Stimulated activated naive CD8-positive, alpha-beta T cell treated with anti-CD3 and anti-CD28 coated beads, Interleukin-15, amount 100 ng/mL, for 72 hours (primary cell): ENCODE data around the gene WDR70.
"Not testable (repeated sequence)": the region's sequence is repeated elsewhere in the genome, so short reads cannot be mapped to it uniquely, and the experiment has no call there.

Source experiments
- ATAC-seq: fragments of 150-1000 bp; cut with Tn5 transposase; 2 replicates; pipeline ENCODE4 v1.10.0; 2021; ENCODE audit warnings: mild to moderate bottlenecking, moderate library complexity
- DNase-seq, 2 donors: peaks; one replicate each; pipeline ENCODE4 v3.0.0; 2021 to 2022
- H3K27ac Mint-ChIP-seq, 2 donors: one replicate each; pipeline ENCODE4 v1.8.0; 2022; ENCODE audit warnings: mild to moderate bottlenecking in 2 of 2, mixed read lengths in 2 of 2, moderate library complexity in 2 of 2
- H3K27me3 Mint-ChIP-seq: one replicate; pipeline ENCODE4 v1.8.0; 2022; ENCODE audit warnings: mixed read lengths
- H3K4me1 Mint-ChIP-seq: one replicate; pipeline ENCODE4 v1.8.0; 2022; ENCODE audit warnings: mild to moderate bottlenecking, mixed read lengths
- H3K4me3 Mint-ChIP-seq, 2 donors: one replicate each; pipeline ENCODE4 v1.8.0; 2022; ENCODE audit warnings: mild to moderate bottlenecking in 2 of 2, mixed read lengths in 2 of 2, moderate library complexity in 1 of 2
- H3K9me3 Mint-ChIP-seq, 2 donors: one replicate each; pipeline ENCODE4 v1.8.0; 2022; ENCODE audit warnings: mixed read lengths in 2 of 2

WDR70 gene

GRCh38 chr5:37771203-37771611 lies 392.1 kb downstream of the WDR70 start:
- no peak for ATAC-seq
- Mint-ChIP-seq H3K27ac (no peak overlapping the region), H3K27me3 (no peaks in the 10 kb centered on the region), H3K4me3 (no peak overlapping the region), H3K9me3 (peaks cover 9 to 22% of the 10 kb centered on the region in 2 donors), H3K4me1 (no peaks in the 10 kb centered on the region)
- no peak for DNase-seq

- H3K27ac Mint-ChIP-seq: no peak overlapping the region
- no peak for DNase-seq
- H3K9me3 Mint-ChIP-seq: peaks cover 9 to 25% of the 10 kb centered on the region in 2 donors
- H3K4me3 Mint-ChIP-seq: no peak overlapping the region
- no peaks in the 10 kb centered on the region for H3K4me1 Mint-ChIP-seq
- no peak for ATAC-seq
- H3K27me3 Mint-ChIP-seq: no peaks in the 10 kb centered on the region
Observed at GRCh38 chr5:37771731-37772130, 392.6 kb downstream of the WDR70 start.

- DNase-seq: no peak
- H3K4me3 Mint-ChIP-seq: no peak overlapping the region
- H3K9me3 Mint-ChIP-seq: peaks cover 9 to 28% of the 10 kb centered on the region in 2 donors
- H3K27me3 Mint-ChIP-seq: no peaks in the 10 kb centered on the region
- H3K4me1 Mint-ChIP-seq: no peaks in the 10 kb centered on the region
- no peak overlapping the region for H3K27ac Mint-ChIP-seq
- no peak for ATAC-seq
Observed at GRCh38 chr5:37772255-37772654, 393.1 kb downstream of the WDR70 start.

GRCh38 chr5:37773809-37774208 lies 394.7 kb downstream of the WDR70 start:
- H3K27me3 Mint-ChIP-seq: no peaks in the 10 kb centered on the region
- no peak overlapping the region for H3K4me3 Mint-ChIP-seq
- no peaks in the 10 kb centered on the region for H3K4me1 Mint-ChIP-seq
- no peak for ATAC-seq
- peaks cover 9 to 28% of the 10 kb centered on the region in 2 donors for H3K9me3 Mint-ChIP-seq
- H3K27ac Mint-ChIP-seq: no peak overlapping the region
- DNase-seq: no peak

GRCh38 chr5:37774912-37775483 lies 395.9 kb downstream of the WDR70 start:
- no peak for ATAC-seq
- Mint-ChIP-seq H3K27ac (no peak overlapping the region), H3K9me3 (peaks cover 9 to 28% of the 10 kb centered on the region in 2 donors), H3K27me3 (no peaks in the 10 kb centered on the region), H3K4me3 (no peak overlapping the region), H3K4me1 (no peaks in the 10 kb centered on the region)
- DNase-seq: peak; percentile 15 to 26

GRCh38 chr5:37776826-37777225 lies 397.7 kb downstream of the WDR70 start:
- Mint-ChIP-seq H3K27ac (no peak overlapping the region), H3K27me3 (no peaks in the 10 kb centered on the region), H3K4me3 (no peak overlapping the region), H3K9me3 (peaks cover 9 to 28% of the 10 kb centered on the region in 2 donors), H3K4me1 (no peaks in the 10 kb centered on the region)
- ATAC-seq: no peak
- DNase-seq: no peak

GRCh38 chr5:37777432-37778130 lies 398.5 kb downstream of the WDR70 start:
- no peak for DNase-seq
- Mint-ChIP-seq H3K9me3 (peaks cover 9 to 28% of the 10 kb centered on the region in 2 donors), H3K27ac (no peak overlapping the region), H3K4me3 (no peak overlapping the region), H3K4me1 (no peaks in the 10 kb centered on the region), H3K27me3 (no peaks in the 10 kb centered on the region)
- no peak for ATAC-seq

GRCh38 chr5:37781409-37781808 lies 402.3 kb downstream of the WDR70 start:
- H3K27ac Mint-ChIP-seq, ATAC-seq, DNase-seq, H3K4me3 Mint-ChIP-seq, H3K4me1 Mint-ChIP-seq: not testable (repeated sequence)
- Mint-ChIP-seq H3K27me3 (peaks cover 12% of the 10 kb centered on the region), H3K9me3 (peaks cover 8 to 18% of the 10 kb centered on the region in 2 donors)

- peaks cover 34% of the 10 kb centered on the region for H3K27me3 Mint-ChIP-seq
- H3K4me1 Mint-ChIP-seq: no peaks in the 10 kb centered on the region
- peaks cover 9 to 14% of the 10 kb centered on the region in 2 donors for H3K9me3 Mint-ChIP-seq
- ATAC-seq (no peak), DNase-seq (no peak)
- no peak overlapping the region for H3K27ac Mint-ChIP-seq
- no peak overlapping the region for H3K4me3 Mint-ChIP-seq
Observed at GRCh38 chr5:37786416-37786815, 407.3 kb downstream of the WDR70 start.

GRCh38 chr5:37786862-37787519 lies 407.9 kb downstream of the WDR70 start:
- no peak for ATAC-seq
- H3K27ac Mint-ChIP-seq: no peak overlapping the region
- H3K27me3 Mint-ChIP-seq: peaks cover 40% of the 10 kb centered on the region
- no peaks in the 10 kb centered on the region for H3K4me1 Mint-ChIP-seq
- H3K4me3 Mint-ChIP-seq: no peak overlapping the region
- H3K9me3 Mint-ChIP-seq: peaks cover 12 to 20% of the 10 kb centered on the region in 2 donors
- DNase-seq: no peak

- Mint-ChIP-seq H3K27me3 (peaks cover 43% of the 10 kb centered on the region), H3K4me3 (no peak overlapping the region), H3K9me3 (peaks cover 14 to 23% of the 10 kb centered on the region in 2 donors), H3K27ac (no peak overlapping the region), H3K4me1 (no peaks in the 10 kb centered on the region)
- DNase-seq (no peak), ATAC-seq (no peak)
Observed at GRCh38 chr5:37787742-37788141, 408.6 kb downstream of the WDR70 start.

- H3K4me1 Mint-ChIP-seq: no peaks in the 10 kb centered on the region
- ATAC-seq (no peak), DNase-seq (no peak)
- H3K9me3 Mint-ChIP-seq: peaks cover 15 to 38% of the 10 kb centered on the region in 2 donors
- no peak overlapping the region for H3K4me3 Mint-ChIP-seq
- peaks cover 54% of the 10 kb centered on the region for H3K27me3 Mint-ChIP-seq
- no peak overlapping the region for H3K27ac Mint-ChIP-seq
Observed at GRCh38 chr5:37789991-37790390, 410.9 kb downstream of the WDR70 start.

GRCh38 chr5:37791321-37791720 lies 412.2 kb downstream of the WDR70 start:
- Mint-ChIP-seq H3K27me3 (peaks cover 47% of the 10 kb centered on the region), H3K4me1 (no peaks in the 10 kb centered on the region), H3K9me3 (peaks cover 12 to 35% of the 10 kb centered on the region in 2 donors), H3K4me3 (no peak overlapping the region), H3K27ac (peak overlapping the region in 1 of 2 donors; percentile 9)
- DNase-seq (no peak), ATAC-seq (no peak)

- H3K27ac Mint-ChIP-seq: no peak overlapping the region
- DNase-seq (no peak), ATAC-seq (no peak)
- H3K27me3 Mint-ChIP-seq: peaks cover 54% of the 10 kb centered on the region
- H3K4me3 Mint-ChIP-seq: no peak overlapping the region
- peaks cover 17 to 43% of the 10 kb centered on the region in 2 donors for H3K9me3 Mint-ChIP-seq
- no peaks in the 10 kb centered on the region for H3K4me1 Mint-ChIP-seq
Observed at GRCh38 chr5:37792975-37793631, 414.0 kb downstream of the WDR70 start.

- not testable (repeated sequence) for H3K4me3 Mint-ChIP-seq, ATAC-seq
Observed at GRCh38 chr5:37795292-37795691, 416.2 kb downstream of the WDR70 start.

GRCh38 chr5:37796435-37796834 lies 417.3 kb downstream of the WDR70 start:
- H3K4me3 Mint-ChIP-seq, ATAC-seq, DNase-seq, H3K4me1 Mint-ChIP-seq, H3K27ac Mint-ChIP-seq: not testable (repeated sequence)
- H3K27me3 Mint-ChIP-seq: peaks cover 40% of the 10 kb centered on the region
- peaks cover 16 to 40% of the 10 kb centered on the region in 2 donors for H3K9me3 Mint-ChIP-seq

More at GRCh38 chr5:37795292-37795691, 416.2 kb downstream of the WDR70 start:
- not testable (repeated sequence) for DNase-seq, H3K27ac Mint-ChIP-seq, H3K4me1 Mint-ChIP-seq
- Mint-ChIP-seq H3K27me3 (peaks cover 38% of the 10 kb centered on the region), H3K9me3 (peaks cover 17 to 43% of the 10 kb centered on the region in 2 donors)
